Endothelial cell of umbilical vein (primary cell): ENCODE data around the gene POU5F1. TPM values are rescaled to one million over a fixed set of nuclear protein-coding genes. Genes with fewer than 3 reads are reported as not detected.

Experiments used
- BruUV-seq: library from RNA; stranded (reverse); fragments of 400-500 nt; replicated peaks from 2 replicates; lab custom pipeline; 2021; lab: Mats Ljungman, UMichigan
- CTCF ChIA-PET: fragments of 300-600, 350-600 bp; sonication (Branson Sonifier 250); formaldehyde crosslinking; loops from one replicate; lab custom pipeline; 2021; ENCODE audit warnings: antibody characterized with exemption, inconsistent platforms; lab: Charles Lee
- POLR2A ChIA-PET: fragments of 300-600, 350-600 bp; sonication (Branson Sonifier 250); formaldehyde crosslinking; loops from one replicate; lab custom pipeline; 2021; ENCODE audit warnings: antibody characterized with exemption, inconsistent platforms; lab: Charles Lee
- DNase-seq: peaks from one replicate; pipeline ENCODE4 v3.0.0-alpha.2; 2011; ENCODE audit warnings: low read depth, low spot score
- FAIRE-seq: peaks from 2 replicates; lab custom pipeline; 2011; peaks lifted over from hg19 to GRCh38; lab: Jason Lieb, UNC
- H2AFZ ChIP-seq: 2 replicates; pipeline ENCODE4 v1.6.0; 2012; ENCODE audit warnings: low read depth, low read length, control low read depth, inconsistent platforms
- H3K27ac ChIP-seq: 2 replicates; pipeline ENCODE4 v1.5.1; 2011; ENCODE audit warnings: low read depth, mild to moderate bottlenecking, control low read depth, low read length, moderate library complexity; ENCODE audit not compliant: insufficient read depth
- H3K27me3 ChIP-seq, 2 experiments: 2 replicates each; pipeline versions ENCODE4 v1.6.0 to v1.6.1; 2011; ENCODE audit warnings: low read length in 2 of 2, mixed read lengths in 1 of 2; ENCODE audit not compliant: control insufficient read depth in 2 of 2, insufficient read depth in 2 of 2
- H3K36me3 ChIP-seq, 2 experiments: 2 replicates in 1 of 2; 3 replicates in 1 of 2; pipeline ENCODE4 v1.5.1; 2011; ENCODE audit warnings: low read length in 2 of 2, mild to moderate bottlenecking in 1 of 2, moderate library complexity in 1 of 2; ENCODE audit not compliant: control insufficient read depth in 2 of 2, insufficient read depth in 2 of 2; ENCODE audit errors: extremely low read depth in 1 of 2
- H3K4me1 ChIP-seq: 3 replicates; pipeline ENCODE4 v1.5.1; 2011; ENCODE audit warnings: mild to moderate bottlenecking, low read length; ENCODE audit not compliant: control insufficient read depth, insufficient read depth; ENCODE audit errors: extremely low read depth
- H3K4me2 ChIP-seq: 2 replicates; pipeline ENCODE4 v1.6.1; 2011; ENCODE audit warnings: low read length, control low read depth, mixed read lengths; ENCODE audit not compliant: insufficient read depth
- H3K4me3 ChIP-seq, 3 experiments: fragments of 200-600 bp in 1 of 3; sonication (generic), shearing (Covaris generic) in 1 of 3; replicated peaks in 1 of 3; 2 replicates each; pipeline ENCODE4 v1.5.1; 2011 to 2016; ENCODE audit warnings: control low read depth in 3 of 3, low read length in 3 of 3, mild to moderate bottlenecking in 2 of 3, inconsistent platforms in 1 of 3, low read depth in 1 of 3, moderate library complexity in 1 of 3; ENCODE audit not compliant: insufficient read depth in 1 of 3
- H3K79me2 ChIP-seq: 2 replicates; pipeline ENCODE4 v1.6.0; 2012; ENCODE audit warnings: low read length, inconsistent platforms; ENCODE audit not compliant: control insufficient read depth, insufficient read depth
- H3K9ac ChIP-seq: replicated peaks from 2 replicates; pipeline ENCODE3; 2011; ENCODE audit warnings: low read length, control low read depth; ENCODE audit not compliant: insufficient read depth; ENCODE audit errors: extremely low read depth
- H3K9me1 ChIP-seq: replicated peaks from 3 replicates; pipeline ENCODE4 v1.6.0; 2011; ENCODE audit warnings: mild to moderate bottlenecking, low read length; ENCODE audit not compliant: control insufficient read depth, insufficient read depth; ENCODE audit errors: extremely low read depth
- H3K9me3 ChIP-seq: replicated peaks from 2 replicates; pipeline ENCODE4 v1.5.1; 2012; ENCODE audit warnings: low read length, inconsistent platforms; ENCODE audit not compliant: control insufficient read depth, insufficient read depth
- H4K20me1 ChIP-seq: replicated peaks from 2 replicates; pipeline ENCODE3; 2011; ENCODE audit warnings: mild to moderate bottlenecking, low read length; ENCODE audit not compliant: control insufficient read depth, insufficient read depth; ENCODE audit errors: extremely low read depth
- CTCF ChIP-seq, 2 donors: IDR thresholded peaks; 1 replicate in 1 of 2; 2 replicates in 1 of 2; pipeline ENCODE4 v1.5.1; 2011; ENCODE audit warnings: low read length in 2 of 2, mild to moderate bottlenecking in 2 of 2, moderate library complexity in 2 of 2, control low read depth in 1 of 2, inconsistent platforms in 1 of 2, low read depth in 1 of 2; ENCODE audit not compliant: insufficient read depth in 1 of 2; ENCODE audit errors: extremely low read depth in 1 of 2
- EZH2 ChIP-seq: IDR thresholded peaks from 2 replicates; pipeline ENCODE4 v1.6.1; 2012; ENCODE audit warnings: borderline replicate concordance, low read depth, mild to moderate bottlenecking, moderate library complexity, low read length, inconsistent platforms; ENCODE audit not compliant: severe bottlenecking
- FOS ChIP-seq: IDR thresholded peaks from 2 replicates; pipeline ENCODE4 v1.6.1; 2011; ENCODE audit warnings: mild to moderate bottlenecking, low read length, moderate library complexity, borderline replicate concordance; ENCODE audit not compliant: insufficient read depth
- GATA2 ChIP-seq: IDR thresholded peaks from 2 replicates; pipeline ENCODE4 v1.7.0; 2011; ENCODE audit warnings: low read depth, mild to moderate bottlenecking, moderate library complexity, mixed read lengths, low read length; ENCODE audit not compliant: insufficient read length, insufficient read depth
- JUN ChIP-seq: IDR thresholded peaks from 2 replicates; pipeline ENCODE4 v1.6.1; 2011; ENCODE audit warnings: borderline replicate concordance, low read depth; ENCODE audit not compliant: insufficient read length, insufficient read depth
- MAX ChIP-seq: IDR thresholded peaks from 2 replicates; pipeline ENCODE4 v1.6.1; 2011; ENCODE audit not compliant: insufficient read depth, insufficient read length
- MYC ChIP-seq: IDR thresholded peaks from one replicate; pipeline ENCODE4 v1.6.1; 2011; ENCODE audit warnings: mild to moderate bottlenecking, low read depth, low read length
- POLR2A ChIP-seq: IDR thresholded peaks from 2 replicates; pipeline ENCODE4 v1.6.1; 2012; ENCODE audit warnings: low read depth, mild to moderate bottlenecking, control low read depth, low read length
- POLR2AphosphoS5 ChIP-seq: IDR thresholded peaks from 2 replicates; pipeline ENCODE4 v1.6.1; 2012; ENCODE audit warnings: low read depth, mild to moderate bottlenecking, control low read depth, low read length, moderate library complexity; ENCODE audit not compliant: insufficient read depth
- dilution Hi-C: fragments of 300-500 bp; cut with MboI; formaldehyde crosslinking; loops from one replicate; pipeline ENCODE4 v1.15.0; 2019; ENCODE audit warnings: low sequenced_read_pairs; ENCODE audit not compliant: extremely low pct_ligation_motif_present
- intact Hi-C: fragments of 100-400 bp; cut with micrococcal nuclease; formaldehyde crosslinking; loops from one replicate; pipeline ENCODE4 v1.10.0; 2022
- polyA plus RNA-seq, 4 experiments: library from polyadenylated mRNA; depleted of rRNA in 3 of 4; stranded (reverse) in 3 of 4; unstranded in 1 of 4; fragments of >200 nt; gene quantifications; 2 replicates each; pipeline versions ENCODE4 v1.2.1 to v1.2.3, GENCODE V29; 2011 to 2012; ENCODE audit warnings: missing spikeins in 1 of 4
- total RNA-seq: library from RNA; stranded (reverse); gene quantifications from 2 replicates; pipeline ENCODE4 v1.2.3, GENCODE V29; 2021

Gene POU5F1
- total and polyA plus RNA-seq, 2 donors (not counting 3 experiments of a cell fraction or from before 2014, with no cell fraction given): 0.63 TPM; not detected in 1

- FAIRE-seq (no peak), DNase-seq (no peak)
- CTCF ChIA-PET: interaction anchor here (1.0 to 10.6 kb wide), 7 partner anchors 11 to 216 kb away, joined by 4 to 71 read pairs (median 4); partner anchors contain the start of gene PSORS1C1
- POLR2A ChIA-PET: no interaction called here
- H3K4me1 ChIP-seq: no peaks in the 10 kb centered on the region
- H3K9me1 ChIP-seq: no peaks in the 10 kb centered on the region
- H3K4me2 ChIP-seq: no peak overlapping the region
- BruUV-seq: no TSS peak
- no peak overlapping the region for H3K27ac ChIP-seq
- peaks cover 3 to 6% of the 10 kb centered on the region in 2 experiments for H3K27me3 ChIP-seq
- H3K9ac ChIP-seq: no peak overlapping the region
- intact Hi-C loops: no loop called here
- no peak overlapping the region for H3K4me3 ChIP-seq
- TF ChIP-seq EZH2 (no peak), MAX (no peak), JUN (no peak), GATA2 (no peak), FOS (no peak), POLR2AphosphoS5 (no peak), POLR2A (no peak), MYC (no peak), CTCF (IDR thresholded peaks at IDR 0.05; ENCODE audit: extremely low read depth in 1 of 2, insufficient read depth in 1 of 2, low read depth in 1 of 2, low read length in 2 of 2) (no peak)
- no peaks in the 10 kb centered on the region for H3K9me3 ChIP-seq
- dilution Hi-C loops: no loop called here
- no peaks in the 10 kb centered on the region for H3K79me2 ChIP-seq
- H3K36me3 ChIP-seq: no peaks in the 10 kb centered on the region
- no peak overlapping the region for H2AFZ ChIP-seq
- no peaks in the 10 kb centered on the region for H4K20me1 ChIP-seq
Measured at GRCh38 chr6:31131595-31131994, 38.9 kb downstream of the POU5F1 start.
